Fibroblast of skin of left quadriceps (primary cell): ENCODE data around the gene RIC8A.
A peak's percentile ranks its signal among the peaks of the same experiment; 100 is the strongest.
"Not testable (repeated sequence)": the region's sequence is repeated elsewhere in the genome, so short reads cannot be mapped to it uniquely, and the experiment has no call there.

Source experiments
- DNase-seq, 2 experiments: peaks; one replicate each; pipeline ENCODE4 v3.0.0-alpha.2; 2013; ENCODE audit warnings: low read depth in 2 of 2

Gene RIC8A

GRCh38 chr11:207208-207862, at the start of gene RIC8A, which contains the start of gene BET1L:
TSS of gene RIC8A (plus strand) at chr11:207708. CDS start at chr11:208855, 1,147 bp downstream.
TSS of gene BET1L (minus strand) at chr11:207399. CDS start at chr11:207321, 78 bp downstream.
- DNase-seq, result peak; percentile 97

DNA sequence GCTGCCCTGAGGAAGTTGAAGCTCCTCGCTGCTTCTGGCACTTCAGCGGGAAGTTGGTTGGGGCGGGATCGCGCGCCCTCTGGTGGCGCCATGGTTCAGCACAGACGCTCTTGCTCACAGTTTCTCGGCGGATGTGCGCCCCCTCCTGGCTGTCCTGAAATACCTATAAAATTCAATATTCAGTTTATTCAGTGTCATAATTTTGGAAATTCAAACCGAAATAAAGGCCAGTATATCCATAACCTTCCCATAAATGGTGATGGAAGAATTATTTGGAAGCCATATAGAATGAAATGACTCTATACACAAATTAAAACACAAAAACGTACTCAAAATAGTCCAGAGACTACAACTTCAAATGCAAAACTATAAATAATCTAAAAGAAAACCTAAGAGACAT, 27.3 kb upstream of the RIC8A start:
- DNase-seq, result not testable (repeated sequence)

- not testable (repeated sequence) for DNase-seq
Observed at GRCh38 chr11:189200-189783, 18.2 kb upstream of the RIC8A start.

- DNase-seq, result not testable (repeated sequence)
Observed at GRCh38 chr11:189843-190311, 17.6 kb upstream of the RIC8A start.

DNA sequence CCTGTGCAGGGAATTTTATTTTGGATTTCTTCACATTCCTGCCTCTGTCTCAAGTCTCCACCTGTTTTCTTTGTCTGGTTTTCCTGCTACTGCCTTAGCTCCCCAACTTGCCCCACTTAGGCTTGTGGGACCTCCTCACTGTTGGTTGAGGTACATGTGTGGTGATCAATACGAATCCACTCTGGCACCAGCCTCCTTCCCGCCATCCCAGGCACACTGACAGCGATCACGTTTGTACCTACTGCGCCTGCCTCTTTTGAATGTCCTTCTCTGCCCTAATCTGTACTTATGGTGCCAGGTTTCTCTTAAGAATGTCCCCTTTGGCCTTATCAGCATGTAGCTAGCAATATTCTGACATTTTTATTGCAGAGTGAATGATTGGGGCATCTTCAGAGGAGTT, 17.0 kb upstream of the RIC8A start:
- not testable (repeated sequence) for DNase-seq

DNA sequence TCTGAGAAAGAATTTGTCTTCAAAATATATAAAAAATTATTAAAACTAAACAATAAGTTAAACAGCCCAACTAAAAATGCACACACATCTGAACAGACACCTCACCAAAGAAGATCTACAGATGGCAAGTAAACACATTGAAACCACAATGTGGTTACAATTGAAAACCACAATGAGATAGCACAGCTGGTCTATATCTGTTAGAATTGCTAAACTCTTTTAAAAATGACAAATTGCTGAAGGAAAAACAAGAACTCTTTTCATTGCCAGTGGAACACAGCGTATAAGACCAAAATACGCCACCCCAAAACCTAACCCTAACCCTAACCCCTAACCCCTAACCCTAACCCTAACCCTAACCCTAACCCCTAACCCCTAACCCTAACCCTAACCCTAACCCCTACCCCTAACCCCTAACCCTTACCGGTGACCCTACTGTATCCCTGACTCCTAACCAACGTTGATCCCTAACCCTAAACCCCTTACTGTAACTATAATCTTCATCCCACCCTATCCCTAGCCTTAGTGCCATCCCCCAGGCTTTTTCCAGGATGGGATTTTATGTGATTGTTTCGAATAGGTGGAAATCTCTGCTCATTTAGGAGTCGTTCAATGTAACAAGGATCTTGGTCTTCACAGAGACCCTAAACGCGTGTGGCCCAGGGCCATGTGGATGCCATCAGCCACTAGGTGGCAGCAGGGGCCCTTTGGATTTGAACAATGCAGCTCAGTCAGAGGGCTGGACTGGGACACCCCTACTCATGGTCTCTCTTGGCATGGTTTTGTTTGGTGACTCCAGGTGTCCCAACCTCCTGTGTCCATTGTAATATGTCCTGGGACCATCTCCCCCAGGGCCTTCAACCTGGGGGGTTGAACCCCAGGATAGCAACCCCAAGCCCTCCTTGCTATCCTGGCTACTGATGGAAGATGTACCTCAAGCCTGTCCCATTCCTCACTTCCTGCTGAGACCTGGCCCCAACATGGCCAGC, 15.7 kb upstream of the RIC8A start:
- DNase-seq, result not testable (repeated sequence)

DNA sequence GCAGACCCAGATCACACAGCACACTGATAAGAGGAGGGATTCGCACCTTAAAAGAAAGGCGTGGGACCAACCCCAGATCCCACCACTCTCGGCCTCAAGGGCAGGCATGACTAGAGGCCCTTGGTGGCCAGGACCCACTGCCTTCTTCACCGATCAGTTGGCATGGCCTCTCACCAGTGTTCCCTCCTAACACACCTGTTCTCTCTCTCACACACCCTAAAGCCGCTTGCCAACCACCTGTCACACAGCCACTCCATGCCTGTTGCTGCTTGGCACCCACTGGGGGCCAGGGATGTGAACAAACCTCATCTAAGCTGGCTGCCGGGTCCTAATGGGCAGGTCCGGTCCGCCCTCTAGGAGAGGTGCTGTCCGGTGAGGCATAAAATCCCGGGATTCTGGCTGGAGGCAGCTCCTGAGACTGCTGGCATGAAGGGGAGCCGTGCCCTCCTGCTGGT, 14.8 kb upstream of the RIC8A start, which contains the start of gene SCGB1C1:
Gene SCGB1C1, plus strand, starts transcription at position 405 of the 455 bp plus-strand sequence. Its CDS starts 22 bp downstream, at position 427.
- DNase-seq, result not testable (repeated sequence)

- not testable (repeated sequence) for DNase-seq
Observed at GRCh38 chr11:193481-193880, 14.0 kb upstream of the RIC8A start.

- no peak for DNase-seq
Observed at GRCh38 chr11:196786-197731, 10.4 kb upstream of the RIC8A start.

GRCh38 chr11:197741-198235, 9.7 kb upstream of the RIC8A start:
- DNase-seq, result no peak

DNA sequence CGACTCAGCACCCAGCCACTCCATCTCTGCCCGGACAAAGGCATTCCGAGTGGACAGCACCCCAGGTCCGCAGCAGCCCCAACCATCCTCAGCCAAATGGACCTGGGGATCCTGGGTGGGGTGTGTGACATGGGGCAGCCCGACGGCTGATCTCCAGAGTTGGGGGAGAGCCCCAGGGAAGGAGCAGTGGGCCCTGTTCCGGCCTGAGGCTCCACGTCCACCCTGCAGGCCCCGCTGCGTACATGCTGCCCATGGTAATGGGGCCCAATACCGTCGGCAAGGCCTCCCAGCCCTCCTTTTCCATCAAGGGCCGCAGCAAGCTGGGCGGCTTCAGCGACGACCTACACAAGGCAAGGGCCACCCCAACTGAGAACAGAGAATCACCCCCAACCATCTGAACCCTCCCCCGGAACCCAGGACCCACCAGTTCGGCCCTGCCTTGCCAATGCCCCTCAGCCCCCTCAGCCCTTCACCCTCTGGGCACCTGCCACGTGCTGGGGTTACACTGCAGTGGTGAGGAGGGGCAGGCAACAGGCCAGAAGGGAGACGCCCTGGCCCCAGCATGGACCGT, 9.2 kb upstream of the RIC8A start:
- no peak for DNase-seq

- DNase-seq, result no peak
Observed at GRCh38 chr11:199004-199581, 8.4 kb upstream of the RIC8A start.

DNA sequence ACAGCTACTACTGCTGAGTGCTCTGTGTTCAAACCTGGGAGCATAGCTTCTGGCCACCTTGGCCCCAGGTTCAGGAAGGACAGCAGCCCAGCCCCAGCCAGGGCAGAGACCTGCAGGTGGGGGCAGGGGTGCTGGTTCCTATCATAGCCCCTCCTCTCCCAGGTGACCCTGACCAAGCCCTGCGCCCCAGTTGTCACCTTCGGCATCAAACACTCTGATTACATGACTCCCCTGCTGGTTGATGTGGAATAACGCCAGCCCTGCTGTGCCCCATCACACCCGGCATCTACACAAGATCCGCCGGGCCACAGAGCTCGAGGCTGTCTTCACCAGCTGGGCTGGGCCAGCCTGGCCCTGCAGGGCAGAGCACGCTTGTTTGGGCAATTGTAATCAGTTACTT, 7.7 kb upstream of the RIC8A start:
- no peak for DNase-seq

DNA sequence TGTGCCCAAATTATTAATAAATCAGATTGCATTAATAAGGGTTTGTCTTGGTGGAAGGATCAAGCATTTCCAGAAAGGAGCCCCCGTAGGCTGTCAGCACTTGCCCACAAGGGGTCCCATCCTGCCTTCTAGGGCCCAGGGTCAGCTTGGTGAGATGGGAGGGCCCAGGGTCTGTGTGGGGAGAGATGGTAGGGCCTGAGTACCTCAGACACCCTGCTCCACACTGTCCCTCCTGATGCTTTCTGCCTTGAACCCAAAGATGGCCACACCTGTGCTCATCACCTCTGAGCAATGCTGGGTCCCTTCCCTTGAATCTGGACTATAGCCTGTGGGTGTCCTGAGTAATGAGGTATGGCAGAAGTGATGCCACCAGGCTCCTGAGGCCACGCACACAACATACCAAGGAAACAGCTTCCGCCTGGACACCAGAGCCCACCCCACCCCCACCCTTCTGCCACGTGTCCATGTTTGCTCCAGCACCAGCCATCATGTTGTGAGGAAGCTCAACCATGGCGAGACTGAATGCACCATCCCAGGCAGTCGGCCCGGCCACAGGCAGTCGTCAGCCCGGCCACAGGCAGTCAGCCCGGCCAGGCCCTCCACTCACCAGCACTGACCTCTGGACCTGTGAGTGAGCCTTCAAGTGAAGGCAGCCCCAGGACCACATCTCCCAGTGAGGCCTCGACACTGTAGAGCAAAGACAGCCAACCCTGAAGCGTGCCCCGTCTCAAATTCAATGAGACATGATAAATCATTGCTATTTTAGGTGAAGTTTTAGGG, 7.1 kb upstream of the RIC8A start:
- no peak for DNase-seq

GRCh38 chr11:201966-202365, 5.5 kb upstream of the RIC8A start:
- DNase-seq, result no peak

- DNase-seq, result no peak
Observed at GRCh38 chr11:202490-202889, 5.0 kb upstream of the RIC8A start.

DNA sequence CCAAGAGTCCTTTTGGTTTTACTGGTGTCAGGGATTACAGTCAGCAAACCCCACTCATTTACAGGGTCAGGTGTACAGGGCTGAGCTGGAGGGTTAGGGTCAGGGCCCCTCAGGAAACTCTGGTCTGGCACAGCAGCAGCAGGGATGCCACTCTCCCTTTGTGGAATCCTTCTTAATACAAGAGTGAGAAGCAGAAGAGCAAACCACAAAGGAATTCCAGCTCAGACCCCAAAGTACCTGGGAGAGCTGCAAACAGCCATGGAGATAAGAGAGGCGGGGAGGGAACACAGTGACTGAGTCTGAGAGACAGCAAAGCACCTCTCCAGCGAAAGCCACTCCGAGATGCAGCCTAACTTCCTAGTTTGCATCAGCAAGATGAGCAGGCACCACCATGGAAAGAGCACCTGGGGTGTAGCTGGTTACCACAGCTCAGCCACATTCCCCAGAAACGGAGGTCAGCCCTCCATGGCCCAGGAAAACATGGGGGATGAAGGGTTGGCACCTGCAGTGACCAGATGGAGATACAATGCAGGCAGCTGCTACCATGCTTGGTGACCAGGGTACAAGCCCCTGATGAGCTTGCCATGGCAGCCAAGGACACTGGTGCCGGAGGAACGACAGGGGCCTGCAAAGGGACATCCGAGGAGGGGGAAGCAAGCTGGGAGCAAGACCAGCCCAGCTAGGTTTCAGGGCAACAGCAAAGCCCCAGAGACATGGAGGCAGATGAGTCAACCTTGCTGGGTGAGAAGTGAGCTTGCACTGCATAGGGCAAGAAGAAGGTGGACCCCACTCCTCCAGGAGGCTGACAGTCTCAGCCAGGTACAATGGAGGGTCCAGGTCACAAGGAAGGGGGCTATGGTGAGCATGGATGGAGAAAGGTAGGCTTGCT, 4.2 kb upstream of the RIC8A start:
- DNase-seq, result no peak
